Measurements from ENCODE around the gene CNRIP1.

CNRIP1 gene

DNA sequence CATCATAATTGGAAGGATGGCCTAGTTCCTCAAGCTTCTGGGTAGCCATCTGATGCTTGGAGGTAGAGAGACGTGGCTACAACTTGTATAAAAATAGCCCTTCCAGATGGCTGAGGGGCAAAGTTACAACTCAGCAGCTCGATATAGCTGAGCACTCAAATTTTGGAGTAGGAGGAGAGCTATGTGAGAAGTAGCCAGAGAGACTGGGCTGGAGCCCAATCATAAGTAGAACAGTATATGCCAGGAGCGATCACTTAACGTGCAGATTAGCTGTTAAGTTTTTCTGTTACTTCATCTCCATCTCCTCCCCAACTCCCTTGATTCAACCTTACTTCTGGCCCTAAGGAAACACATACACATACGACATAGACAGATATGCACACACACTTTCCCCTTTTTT lies 28.8 kb downstream of the CNRIP1 start:
- no peak for TF ChIP-seq EGR1 (IDR thresholded peaks at IDR 0.05)
- TF ChIP-seq MAX (IDR thresholded peaks at IDR 0.05), result no peak
- no peak for TF ChIP-seq CEBPB (IDR thresholded peaks at IDR 0.05)
- TF ChIP-seq TAF1 (IDR thresholded peaks at IDR 0.05; ENCODE audit: low read depth), result no peak
- no peak for TF ChIP-seq EP300 (IDR thresholded peaks at IDR 0.05; ENCODE audit: borderline replicate concordance)
- TF ChIP-seq TCF12 (IDR thresholded peaks at IDR 0.05; ENCODE audit: low read depth), result no peak
- TF ChIP-seq, protein P1, sequence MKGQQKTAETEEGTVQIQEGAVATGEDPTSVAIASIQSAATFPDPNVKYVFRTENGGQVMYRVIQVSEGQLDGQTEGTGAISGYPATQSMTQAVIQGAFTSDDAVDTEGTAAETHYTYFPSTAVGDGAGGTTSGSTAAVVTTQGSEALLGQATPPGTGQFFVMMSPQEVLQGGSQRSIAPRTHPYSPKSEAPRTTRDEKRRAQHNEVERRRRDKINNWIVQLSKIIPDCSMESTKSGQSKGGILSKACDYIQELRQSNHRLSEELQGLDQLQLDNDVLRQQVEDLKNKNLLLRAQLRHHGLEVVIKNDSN (IDR thresholded peaks at IDR 0.05), result no peak
- no peak for TF ChIP-seq YY1 (IDR thresholded peaks at IDR 0.05; ENCODE audit: low read depth)
- no peak for TF ChIP-seq NFIC (IDR thresholded peaks at IDR 0.05)
- no peak for TF ChIP-seq TEAD4 (IDR thresholded peaks at IDR 0.05)
- TF ChIP-seq FOXM1 (IDR thresholded peaks at IDR 0.05; ENCODE audit: borderline replicate concordance, low read depth), result no peak
- TF ChIP-seq CREB1 (IDR thresholded peaks at IDR 0.05; ENCODE audit: low read depth), result no peak
- TF ChIP-seq, protein P2, sequence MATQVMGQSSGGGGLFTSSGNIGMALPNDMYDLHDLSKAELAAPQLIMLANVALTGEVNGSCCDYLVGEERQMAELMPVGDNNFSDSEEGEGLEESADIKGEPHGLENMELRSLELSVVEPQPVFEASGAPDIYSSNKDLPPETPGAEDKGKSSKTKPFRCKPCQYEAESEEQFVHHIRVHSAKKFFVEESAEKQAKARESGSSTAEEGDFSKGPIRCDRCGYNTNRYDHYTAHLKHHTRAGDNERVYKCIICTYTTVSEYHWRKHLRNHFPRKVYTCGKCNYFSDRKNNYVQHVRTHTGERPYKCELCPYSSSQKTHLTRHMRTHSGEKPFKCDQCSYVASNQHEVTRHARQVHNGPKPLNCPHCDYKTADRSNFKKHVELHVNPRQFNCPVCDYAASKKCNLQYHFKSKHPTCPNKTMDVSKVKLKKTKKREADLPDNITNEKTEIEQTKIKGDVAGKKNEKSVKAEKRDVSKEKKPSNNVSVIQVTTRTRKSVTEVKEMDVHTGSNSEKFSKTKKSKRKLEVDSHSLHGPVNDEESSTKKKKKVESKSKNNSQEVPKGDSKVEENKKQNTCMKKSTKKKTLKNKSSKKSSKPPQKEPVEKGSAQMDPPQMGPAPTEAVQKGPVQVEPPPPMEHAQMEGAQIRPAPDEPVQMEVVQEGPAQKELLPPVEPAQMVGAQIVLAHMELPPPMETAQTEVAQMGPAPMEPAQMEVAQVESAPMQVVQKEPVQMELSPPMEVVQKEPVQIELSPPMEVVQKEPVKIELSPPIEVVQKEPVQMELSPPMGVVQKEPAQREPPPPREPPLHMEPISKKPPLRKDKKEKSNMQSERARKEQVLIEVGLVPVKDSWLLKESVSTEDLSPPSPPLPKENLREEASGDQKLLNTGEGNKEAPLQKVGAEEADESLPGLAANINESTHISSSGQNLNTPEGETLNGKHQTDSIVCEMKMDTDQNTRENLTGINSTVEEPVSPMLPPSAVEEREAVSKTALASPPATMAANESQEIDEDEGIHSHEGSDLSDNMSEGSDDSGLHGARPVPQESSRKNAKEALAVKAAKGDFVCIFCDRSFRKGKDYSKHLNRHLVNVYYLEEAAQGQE (IDR thresholded peaks at IDR 0.05; ENCODE audit: low read depth), result no peak
- no peak for TF ChIP-seq ZBTB7A (IDR thresholded peaks at IDR 0.05; ENCODE audit: low read depth)
- no peak for TF ChIP-seq RAD21 (IDR thresholded peaks at IDR 0.05; ENCODE audit: low read depth)

DNA sequence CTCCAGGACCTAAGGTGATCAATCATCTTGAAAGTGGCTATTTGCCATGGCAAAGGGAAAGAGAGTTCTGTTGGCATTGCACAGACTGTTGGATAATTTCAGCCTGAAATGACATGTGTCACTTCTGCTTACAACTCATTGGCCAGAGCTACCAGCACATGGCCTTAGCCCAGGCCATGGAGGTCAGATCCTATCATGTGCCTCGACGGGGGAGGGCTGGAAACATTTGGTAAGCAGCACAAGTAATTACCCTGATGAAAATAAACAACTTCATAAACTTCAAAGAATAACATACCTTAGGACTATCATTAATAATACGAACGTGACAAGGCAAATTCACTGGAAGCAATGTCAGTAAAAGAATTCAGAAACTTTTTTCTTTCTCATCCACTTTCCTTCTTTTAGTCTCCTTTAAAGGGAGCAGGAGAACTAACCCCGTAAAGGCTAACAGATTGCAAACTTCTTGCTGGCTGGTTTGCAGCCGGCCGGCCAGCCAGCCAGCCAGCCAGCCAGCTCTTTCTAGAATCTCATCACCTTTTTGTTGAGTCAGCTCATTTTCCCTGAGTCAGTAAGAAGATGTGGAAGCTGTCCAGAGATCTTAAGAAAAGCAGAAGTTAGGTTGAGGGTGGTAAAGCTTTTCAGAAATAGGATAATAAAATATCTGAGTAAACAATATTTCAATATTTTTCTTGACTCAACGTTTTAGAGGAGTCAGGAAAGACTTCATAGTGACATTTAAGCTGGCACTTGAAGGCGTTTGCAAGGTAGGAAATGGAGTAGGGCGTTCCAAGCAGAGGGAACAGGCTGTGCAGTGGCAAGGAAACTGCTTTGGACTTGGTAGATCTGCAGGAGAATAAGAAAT lies 31.9 kb downstream of the CNRIP1 start:
- TF ChIP-seq TCF12 (IDR thresholded peaks at IDR 0.05; ENCODE audit: low read depth), result no peak
- TF ChIP-seq EGR1 (IDR thresholded peaks at IDR 0.05), result no peak
- no peak for TF ChIP-seq TAF1 (IDR thresholded peaks at IDR 0.05; ENCODE audit: low read depth)
- no peak for TF ChIP-seq CEBPB (IDR thresholded peaks at IDR 0.05)
- TF ChIP-seq YY1 (IDR thresholded peaks at IDR 0.05; ENCODE audit: low read depth), result no peak
- TF ChIP-seq, protein P1 (IDR thresholded peaks at IDR 0.05), result no peak
- no peak for TF ChIP-seq ZBTB7A (IDR thresholded peaks at IDR 0.05; ENCODE audit: low read depth)
- no peak for TF ChIP-seq EP300 (IDR thresholded peaks at IDR 0.05; ENCODE audit: borderline replicate concordance)
- TF ChIP-seq, protein P2 (IDR thresholded peaks at IDR 0.05; ENCODE audit: low read depth), result no peak
- TF ChIP-seq RAD21 (IDR thresholded peaks at IDR 0.05; ENCODE audit: low read depth), result no peak
- no peak for TF ChIP-seq MAX (IDR thresholded peaks at IDR 0.05)
- no peak for TF ChIP-seq FOXM1 (IDR thresholded peaks at IDR 0.05; ENCODE audit: borderline replicate concordance, low read depth)
- TF ChIP-seq TEAD4 (IDR thresholded peaks at IDR 0.05), result no peak
- TF ChIP-seq NFIC (IDR thresholded peaks at IDR 0.05), result no peak
- no peak for TF ChIP-seq CREB1 (IDR thresholded peaks at IDR 0.05; ENCODE audit: low read depth)

DNA sequence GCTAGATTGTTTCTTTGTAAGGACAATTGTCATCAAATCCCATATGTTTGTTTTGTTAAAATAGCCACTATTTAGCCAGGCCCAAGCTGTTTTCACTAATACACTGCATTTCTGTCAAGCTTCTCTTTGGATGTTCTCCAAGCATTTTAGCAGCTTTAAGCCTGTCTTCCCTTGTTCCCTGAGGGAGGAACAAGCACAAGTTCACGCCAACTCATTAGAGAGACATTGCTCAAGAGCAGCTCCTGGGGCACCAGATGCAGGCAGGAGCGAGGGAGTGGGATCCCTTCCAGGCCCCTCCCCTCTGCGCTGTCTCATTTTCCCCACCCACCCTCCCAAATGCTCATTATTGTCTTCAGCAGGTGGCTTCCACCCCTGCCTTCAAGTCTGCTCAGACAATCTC lies 34.9 kb downstream of the CNRIP1 start:
- TF ChIP-seq ZBTB7A (IDR thresholded peaks at IDR 0.05; ENCODE audit: low read depth) (no peak), FOXM1 (IDR thresholded peaks at IDR 0.05; ENCODE audit: borderline replicate concordance, low read depth) (no peak), EP300 (IDR thresholded peaks at IDR 0.05; ENCODE audit: borderline replicate concordance) (no peak), NFIC (IDR thresholded peaks at IDR 0.05) (no peak), CREB1 (IDR thresholded peaks at IDR 0.05; ENCODE audit: low read depth) (no peak), MAX (IDR thresholded peaks at IDR 0.05) (no peak), RAD21 (IDR thresholded peaks at IDR 0.05; ENCODE audit: low read depth) (no peak), YY1 (IDR thresholded peaks at IDR 0.05; ENCODE audit: low read depth) (no peak), TEAD4 (IDR thresholded peaks at IDR 0.05) (no peak), TCF12 (IDR thresholded peaks at IDR 0.05; ENCODE audit: low read depth) (no peak), EGR1 (IDR thresholded peaks at IDR 0.05) (no peak)
- TF ChIP-seq, protein P1 (IDR thresholded peaks at IDR 0.05), result no peak
- TF ChIP-seq, protein P2 (IDR thresholded peaks at IDR 0.05; ENCODE audit: low read depth), result no peak
